GM12801 (cell line): ENCODE results near the gene PHACTR3.

ENCODE experiments used
- TF ChIP-seq, protein P1 (sequence below): IDR thresholded peaks from one replicate; pipeline ENCODE4 v1.5.1; 2011; ENCODE audit warnings: control low read depth; ENCODE audit not compliant: insufficient read length; ENCODE audit errors: extremely low read depth

PHACTR3 gene

DNA sequence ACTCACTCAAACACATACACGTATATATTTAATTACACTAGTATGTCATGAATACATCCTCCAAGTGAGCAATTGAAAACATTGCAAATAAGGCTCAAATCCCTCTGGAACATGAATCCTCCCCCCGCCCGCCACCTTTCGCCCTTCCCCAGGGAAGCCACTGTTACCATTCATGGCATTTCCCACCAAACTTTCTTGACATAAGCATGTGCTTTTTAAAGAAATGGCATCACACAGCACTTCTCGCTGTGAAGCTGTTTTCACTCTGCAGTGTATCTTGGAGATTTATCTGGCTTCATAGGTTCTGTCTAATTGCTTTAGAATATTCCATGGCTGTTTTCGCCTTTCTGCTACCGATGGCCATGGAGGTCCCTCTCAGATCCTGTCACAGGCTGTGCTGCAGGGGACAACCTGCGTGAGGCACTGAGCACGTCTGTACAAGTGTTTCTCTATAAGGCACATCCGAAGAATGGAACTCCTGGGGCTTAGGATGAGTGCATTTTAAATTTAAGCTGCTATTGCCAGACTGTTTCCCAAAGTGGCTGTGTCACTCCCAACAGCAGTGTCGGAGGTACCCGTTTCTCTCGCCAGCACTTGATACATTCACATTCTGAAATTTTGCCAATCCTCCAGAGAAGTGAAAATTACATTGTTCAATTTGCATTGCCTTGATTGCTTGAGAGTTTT is 22.2 kb upstream of the PHACTR3 start:
- TF ChIP-seq, protein P1, sequence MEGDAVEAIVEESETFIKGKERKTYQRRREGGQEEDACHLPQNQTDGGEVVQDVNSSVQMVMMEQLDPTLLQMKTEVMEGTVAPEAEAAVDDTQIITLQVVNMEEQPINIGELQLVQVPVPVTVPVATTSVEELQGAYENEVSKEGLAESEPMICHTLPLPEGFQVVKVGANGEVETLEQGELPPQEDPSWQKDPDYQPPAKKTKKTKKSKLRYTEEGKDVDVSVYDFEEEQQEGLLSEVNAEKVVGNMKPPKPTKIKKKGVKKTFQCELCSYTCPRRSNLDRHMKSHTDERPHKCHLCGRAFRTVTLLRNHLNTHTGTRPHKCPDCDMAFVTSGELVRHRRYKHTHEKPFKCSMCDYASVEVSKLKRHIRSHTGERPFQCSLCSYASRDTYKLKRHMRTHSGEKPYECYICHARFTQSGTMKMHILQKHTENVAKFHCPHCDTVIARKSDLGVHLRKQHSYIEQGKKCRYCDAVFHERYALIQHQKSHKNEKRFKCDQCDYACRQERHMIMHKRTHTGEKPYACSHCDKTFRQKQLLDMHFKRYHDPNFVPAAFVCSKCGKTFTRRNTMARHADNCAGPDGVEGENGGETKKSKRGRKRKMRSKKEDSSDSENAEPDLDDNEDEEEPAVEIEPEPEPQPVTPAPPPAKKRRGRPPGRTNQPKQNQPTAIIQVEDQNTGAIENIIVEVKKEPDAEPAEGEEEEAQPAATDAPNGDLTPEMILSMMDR, result no peak

DNA sequence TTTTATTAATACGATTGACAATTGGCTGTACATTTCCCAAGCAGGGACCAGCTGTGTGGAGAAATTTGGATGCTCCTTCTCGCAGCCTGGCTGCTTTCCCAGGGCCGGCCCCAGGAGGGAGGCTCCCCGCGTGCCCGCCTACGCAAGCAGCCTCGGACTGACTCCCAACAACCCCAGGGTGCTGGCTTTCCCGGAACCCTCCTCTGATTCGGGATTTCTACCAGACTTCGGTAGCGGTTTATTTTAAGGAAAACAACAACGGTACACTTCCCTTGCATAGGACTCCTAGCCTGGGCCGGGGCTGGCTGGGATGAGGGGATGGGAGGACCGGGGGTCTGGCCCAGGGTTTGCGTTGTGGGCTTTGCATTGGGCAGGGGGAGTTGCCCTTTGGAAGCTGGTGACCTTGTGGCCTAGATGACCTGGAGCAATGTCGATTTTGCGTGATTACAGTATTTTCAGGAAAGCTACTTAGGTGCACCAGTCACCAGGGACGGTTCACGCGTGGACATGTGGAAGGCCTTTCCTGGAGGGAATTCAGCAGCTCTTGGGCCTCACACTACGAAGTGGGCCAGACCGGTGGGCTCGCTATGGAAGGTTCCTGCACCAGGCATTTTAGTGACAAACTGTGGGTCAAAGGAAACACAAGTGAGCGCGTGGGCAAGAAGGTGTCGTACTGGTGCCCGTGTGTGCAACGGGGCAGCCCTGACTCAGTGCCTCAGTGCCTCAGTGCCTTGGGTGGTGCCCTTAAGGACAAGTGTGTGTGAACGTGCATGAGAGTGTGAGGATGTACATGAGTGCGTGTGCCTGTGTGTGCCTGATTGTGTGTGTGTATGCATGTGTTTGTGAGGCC is 20.7 kb upstream of the PHACTR3 start:
- TF ChIP-seq, protein P1, result no peak

DNA sequence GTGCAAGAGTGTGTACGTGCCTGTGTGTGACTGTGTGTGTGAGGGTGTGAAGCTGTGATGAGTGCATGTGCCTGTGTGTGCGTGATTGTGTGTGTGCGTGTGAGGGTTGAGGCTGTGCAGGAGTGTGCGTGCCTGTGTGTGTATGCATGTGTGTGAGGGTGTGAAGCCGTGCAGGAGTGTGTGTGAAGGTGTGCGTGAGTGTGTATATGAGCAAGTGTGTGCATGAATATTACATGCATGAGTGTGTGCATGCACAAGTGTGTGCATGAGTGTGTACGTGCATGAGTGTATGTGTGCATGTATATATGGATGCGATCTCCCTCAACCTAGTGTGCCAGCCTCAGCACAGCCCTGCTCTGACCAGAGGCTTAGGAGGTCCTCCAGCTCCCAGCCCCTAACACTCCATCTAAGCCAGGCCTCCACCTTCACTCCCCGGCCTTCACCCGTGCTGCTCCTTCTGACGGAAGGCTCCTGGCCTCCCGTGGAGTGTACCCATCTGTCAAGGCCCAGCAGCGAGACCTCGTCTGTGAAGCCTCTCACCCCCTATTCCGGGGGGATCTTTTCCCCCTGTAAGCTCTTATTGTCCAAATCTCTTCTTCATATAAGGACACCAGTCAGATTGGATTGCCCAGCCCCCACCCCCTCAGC is 19.9 kb upstream of the PHACTR3 start:
- TF ChIP-seq, protein P1, result no peak

- TF ChIP-seq, protein P1, result no peak
These were observed 18.5 kb upstream of the PHACTR3 start for GRCh38 chr20:59585714-59586409.

GRCh38 chr20:59586613-59587012 is 17.7 kb upstream of the PHACTR3 start:
- TF ChIP-seq, protein P1, result no peak

DNA sequence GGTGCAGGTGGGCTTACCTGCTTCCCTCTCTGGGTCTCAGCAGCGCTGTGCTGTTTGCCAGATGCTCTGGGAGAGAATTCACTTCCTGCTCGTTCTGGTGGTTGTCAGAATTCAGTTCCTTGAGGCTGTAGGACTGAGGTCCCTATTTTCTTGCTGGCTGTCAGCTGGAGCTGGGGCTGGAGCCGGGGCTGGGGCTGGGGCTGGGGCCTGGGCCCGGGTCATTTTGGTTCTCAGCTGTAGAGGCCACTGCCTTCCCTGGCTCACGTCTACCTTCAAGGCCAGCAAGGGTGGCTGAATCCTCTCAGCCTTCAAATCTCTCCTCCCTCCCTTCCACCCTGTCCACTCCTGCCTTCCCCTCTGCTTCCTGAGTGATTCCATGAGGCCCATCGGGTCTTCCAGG is 16.8 kb upstream of the PHACTR3 start:
- TF ChIP-seq, protein P1, result no peak
